ENCODE results near the gene ATP6V1C2. TPM values are rescaled to one million over a fixed set of nuclear protein-coding genes. Genes with fewer than 3 reads are reported as not detected.
A peak's percentile ranks its signal among the peaks of the same experiment; 100 is the strongest.
"Not testable (repeated sequence)": the region's sequence is repeated elsewhere in the genome, so short reads cannot be mapped to it uniquely, and the experiment has no call there.

Gene ATP6V1C2
- total RNA-seq, 1 donor from 2014 or later = 0.14 TPM

DNA sequence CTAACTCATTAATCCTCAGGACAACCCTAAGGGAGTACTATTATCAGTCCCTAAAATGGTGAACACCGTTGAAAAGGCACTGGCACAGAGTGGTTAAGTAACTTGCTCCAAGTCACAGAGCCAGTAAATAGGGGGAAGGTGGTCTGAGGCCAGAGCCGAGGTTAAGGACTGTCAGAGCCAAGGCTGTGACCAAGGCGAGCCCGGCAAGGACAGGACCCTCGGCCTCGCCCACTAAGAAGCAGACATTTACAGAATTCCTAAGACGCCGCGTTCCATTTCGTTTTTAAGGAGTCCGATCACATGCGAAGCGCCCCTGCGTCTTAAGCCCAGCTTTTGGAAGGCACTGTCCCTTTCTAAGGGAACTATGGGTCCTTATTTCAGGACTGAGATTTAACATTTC is 90.1 kb downstream of the ATP6V1C2 start:
- Mint-ChIP-seq H3K4me3 (ENCODE audit: unreplicated experiment) (peak overlapping the region; percentile 96), H3K27me3 (ENCODE audit: low read depth, unreplicated experiment) (peaks cover 2% of the 10 kb centered on the region), H3K27ac (ENCODE audit: unreplicated experiment) (peak overlapping the region; percentile 93), H3K36me3 (ENCODE audit: low read depth, unreplicated experiment) (no peaks in the 10 kb centered on the region), H3K9me3 (ENCODE audit: unreplicated experiment) (no peaks in the 10 kb centered on the region), H3K4me1 (ENCODE audit: low read depth, unreplicated experiment) (peaks cover 15% of the 10 kb centered on the region)
- DNase-seq (ENCODE audit: low read depth) (no peak), FAIRE-seq (no peak)
- Histone ChIP-seq H4K20me1 (ENCODE audit: insufficient read depth, low read length) (peaks cover 53% of the 10 kb centered on the region), H3K36me3 (ENCODE audit: insufficient read depth, low read length) (no peaks in the 10 kb centered on the region), H3K9me3 (ENCODE audit: insufficient read depth, low read depth, low read length) (no peaks in the 10 kb centered on the region), H3K27me3 (ENCODE audit: insufficient read depth, low read length) (no peaks in the 10 kb centered on the region), H3K9ac (ENCODE audit: low read length) (peak overlapping the region; percentile 92), H2AFZ (ENCODE audit: low read depth, low read length) (no peak overlapping the region), H3K4me2 (ENCODE audit: low read length) (peak overlapping the region; percentile 96), H3K79me2 (ENCODE audit: insufficient read depth, low read length) (peaks cover 60% of the 10 kb centered on the region), H3K27ac (ENCODE audit: low read depth, low read length) (peak overlapping the region; percentile 80), H3K4me1 (ENCODE audit: insufficient read depth, low read length) (peaks cover 14% of the 10 kb centered on the region), H3K4me3 (ENCODE audit: insufficient read depth, low read depth, low read length) (peak overlapping the region; percentile 80)
- TF ChIP-seq, protein P1, sequence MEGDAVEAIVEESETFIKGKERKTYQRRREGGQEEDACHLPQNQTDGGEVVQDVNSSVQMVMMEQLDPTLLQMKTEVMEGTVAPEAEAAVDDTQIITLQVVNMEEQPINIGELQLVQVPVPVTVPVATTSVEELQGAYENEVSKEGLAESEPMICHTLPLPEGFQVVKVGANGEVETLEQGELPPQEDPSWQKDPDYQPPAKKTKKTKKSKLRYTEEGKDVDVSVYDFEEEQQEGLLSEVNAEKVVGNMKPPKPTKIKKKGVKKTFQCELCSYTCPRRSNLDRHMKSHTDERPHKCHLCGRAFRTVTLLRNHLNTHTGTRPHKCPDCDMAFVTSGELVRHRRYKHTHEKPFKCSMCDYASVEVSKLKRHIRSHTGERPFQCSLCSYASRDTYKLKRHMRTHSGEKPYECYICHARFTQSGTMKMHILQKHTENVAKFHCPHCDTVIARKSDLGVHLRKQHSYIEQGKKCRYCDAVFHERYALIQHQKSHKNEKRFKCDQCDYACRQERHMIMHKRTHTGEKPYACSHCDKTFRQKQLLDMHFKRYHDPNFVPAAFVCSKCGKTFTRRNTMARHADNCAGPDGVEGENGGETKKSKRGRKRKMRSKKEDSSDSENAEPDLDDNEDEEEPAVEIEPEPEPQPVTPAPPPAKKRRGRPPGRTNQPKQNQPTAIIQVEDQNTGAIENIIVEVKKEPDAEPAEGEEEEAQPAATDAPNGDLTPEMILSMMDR (IDR thresholded peaks at IDR 0.05; ENCODE audit: insufficient read depth, low read depth, low read length) = no peak
- no peak for TF ChIP-seq EZH2 (IDR thresholded peaks at IDR 0.05; ENCODE audit: insufficient read depth, low read length)

DNA sequence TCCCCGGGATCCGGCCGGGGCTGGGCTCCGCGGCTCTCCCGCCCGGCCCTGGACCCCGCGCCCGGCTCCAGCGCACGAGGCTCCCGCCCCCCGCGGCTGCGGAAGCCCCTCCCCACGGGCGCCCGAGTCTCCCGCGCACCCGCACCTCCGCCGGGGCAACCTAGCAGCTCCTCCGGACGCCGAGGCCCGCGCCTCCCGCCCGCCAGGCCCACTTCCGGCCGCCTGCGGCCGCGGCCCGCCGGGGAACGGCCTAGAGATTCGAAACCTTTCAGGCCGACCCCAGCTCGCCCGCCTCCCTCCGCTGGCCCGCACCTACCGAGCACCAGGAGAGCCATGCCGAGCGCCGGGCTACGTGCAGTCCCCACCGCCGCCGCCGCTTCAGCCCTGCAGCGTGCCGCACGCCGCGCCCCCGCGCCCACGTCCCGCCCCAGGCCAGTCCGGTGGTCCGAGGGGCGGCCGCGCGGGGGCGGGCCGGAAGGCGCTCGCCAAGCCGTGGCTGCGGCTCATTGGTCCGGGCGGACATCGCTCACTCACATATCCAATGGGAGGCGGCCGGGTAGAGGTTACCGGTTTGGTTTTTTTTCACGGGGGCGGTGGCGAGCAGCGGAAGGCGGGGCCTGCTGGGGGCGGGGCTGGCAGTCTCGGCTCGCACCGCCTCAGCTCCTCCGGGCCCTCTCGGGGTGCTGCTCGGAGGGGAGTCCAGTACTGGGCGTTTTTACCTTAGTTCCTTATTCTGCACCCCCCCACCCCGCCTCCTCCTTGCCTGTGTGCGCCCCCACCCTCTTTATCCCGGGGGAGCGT is 91.1 kb downstream of the ATP6V1C2 start, which contains the start of gene PDIA6:
Gene PDIA6, minus strand, starts transcription at position 424 of the 801 bp plus-strand sequence. Its CDS starts 89 bp downstream, at position 335.
- Histone ChIP-seq H3K9ac (ENCODE audit: low read length) (peak within 1 kb of the TSS; percentile 92), H3K4me1 (ENCODE audit: insufficient read depth, low read length) (peaks cover 14% of the 10 kb centered on the region), H3K27me3 (ENCODE audit: insufficient read depth, low read length) (no peaks in the 10 kb centered on the region), H3K4me2 (ENCODE audit: low read length) (peak within 1 kb of the TSS; percentile 96), H4K20me1 (ENCODE audit: insufficient read depth, low read length) (peaks cover 42% of the 10 kb centered on the region), H2AFZ (ENCODE audit: low read depth, low read length) (peak within 1 kb of the TSS; percentile 96), H3K79me2 (ENCODE audit: insufficient read depth, low read length) (peaks cover 49% of the 10 kb centered on the region), H3K4me3 (ENCODE audit: insufficient read depth, low read depth, low read length) (peak within 1 kb of the TSS; percentile 80), H3K9me3 (ENCODE audit: insufficient read depth, low read depth, low read length) (no peaks in the 10 kb centered on the region), H3K27ac (ENCODE audit: low read depth, low read length) (peak within 1 kb of the TSS; percentile 80), H3K36me3 (ENCODE audit: insufficient read depth, low read length) (no peaks in the 10 kb centered on the region)
- H3K4me1 Mint-ChIP-seq (ENCODE audit: low read depth, unreplicated experiment) = peaks cover 15% of the 10 kb centered on the region
- peaks cover 8% of the 10 kb centered on the region for H3K27me3 Mint-ChIP-seq (ENCODE audit: low read depth, unreplicated experiment)
- no peak for FAIRE-seq
- peak within 1 kb of the TSS; percentile 96 for H3K4me3 Mint-ChIP-seq (ENCODE audit: unreplicated experiment)
- peak within 1 kb of the TSS; percentile 93 for H3K27ac Mint-ChIP-seq (ENCODE audit: unreplicated experiment)
- H3K36me3 Mint-ChIP-seq (ENCODE audit: low read depth, unreplicated experiment) = no peaks in the 10 kb centered on the region
- TF ChIP-seq, protein P1 (IDR thresholded peaks at IDR 0.05; ENCODE audit: insufficient read depth, low read depth, low read length) = no peak
- no peak for TF ChIP-seq EZH2 (IDR thresholded peaks at IDR 0.05; ENCODE audit: insufficient read depth, low read length)
- peak; percentile 90 for DNase-seq (ENCODE audit: low read depth)
- no peaks in the 10 kb centered on the region for H3K9me3 Mint-ChIP-seq (ENCODE audit: unreplicated experiment)

DNA sequence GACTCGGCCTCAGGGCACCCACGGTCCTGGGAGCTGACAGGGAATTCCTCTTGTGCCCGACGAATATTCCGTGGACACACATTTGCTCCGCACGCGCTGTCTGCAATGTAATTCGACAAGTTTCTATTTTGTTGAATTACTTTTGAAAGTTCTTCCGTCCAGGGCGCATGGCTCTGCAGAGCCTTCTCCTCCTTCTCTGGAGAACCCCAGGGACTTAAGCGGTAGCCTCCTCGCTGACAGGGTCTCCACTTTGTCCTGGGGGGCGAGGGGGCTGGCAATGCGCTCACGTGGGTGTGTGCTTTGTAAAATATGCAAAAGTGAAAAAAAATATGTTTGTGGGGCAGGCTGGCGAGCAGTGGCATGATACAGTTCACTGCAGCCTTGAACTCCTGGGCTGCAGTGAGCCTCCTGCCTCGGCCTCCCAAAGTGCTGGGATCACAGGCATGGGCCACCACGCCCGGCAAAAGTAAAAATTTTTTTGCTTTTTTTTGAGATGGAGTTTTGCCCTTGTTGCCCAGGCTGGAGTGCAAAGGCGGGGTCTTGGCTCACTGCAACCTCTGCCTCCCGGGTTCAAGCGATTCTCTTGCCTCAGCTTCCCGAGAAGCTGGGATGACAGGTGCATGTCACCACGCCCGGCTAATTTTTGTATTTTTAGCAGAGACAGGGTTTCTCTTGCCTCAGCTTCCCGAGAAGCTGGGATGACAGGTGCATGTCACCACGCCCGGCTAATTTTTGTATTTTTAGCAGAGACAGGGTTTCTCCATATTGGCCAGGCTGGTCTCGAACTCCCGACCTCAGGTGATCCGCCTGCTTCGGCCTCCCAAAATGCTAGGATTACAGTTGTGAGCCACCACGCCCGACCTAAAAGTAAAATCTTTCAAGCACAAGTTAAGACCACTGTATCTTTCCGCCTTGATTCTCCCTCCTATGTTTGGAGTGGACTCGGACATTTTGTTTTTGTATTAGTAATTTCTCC is 92.0 kb downstream of the ATP6V1C2 start:
- H3K36me3 Mint-ChIP-seq (ENCODE audit: low read depth, unreplicated experiment); FAIRE-seq; H3K27ac Mint-ChIP-seq (ENCODE audit: unreplicated experiment); DNase-seq (ENCODE audit: low read depth); H3K36me3 ChIP-seq (ENCODE audit: insufficient read depth, low read length); H3K27me3 Mint-ChIP-seq (ENCODE audit: low read depth, unreplicated experiment); H3K9me3 ChIP-seq (ENCODE audit: insufficient read depth, low read depth, low read length); H3K9me3 Mint-ChIP-seq (ENCODE audit: unreplicated experiment); H3K27me3 ChIP-seq (ENCODE audit: insufficient read depth, low read length): not testable (repeated sequence)
- peak overlapping the region; percentile 96 for H2AFZ ChIP-seq (ENCODE audit: low read depth, low read length)
- Mint-ChIP-seq H3K4me1 (ENCODE audit: low read depth, unreplicated experiment) (peaks cover 15% of the 10 kb centered on the region), H3K4me3 (ENCODE audit: unreplicated experiment) (peak overlapping the region; percentile 79)
- peak overlapping the region; percentile 21 for H3K27ac ChIP-seq (ENCODE audit: low read depth, low read length)
- peaks cover 33% of the 10 kb centered on the region for H4K20me1 ChIP-seq (ENCODE audit: insufficient read depth, low read length)
- peak overlapping the region; percentile 96 for H3K4me2 ChIP-seq (ENCODE audit: low read length)
- peaks cover 14% of the 10 kb centered on the region for H3K4me1 ChIP-seq (ENCODE audit: insufficient read depth, low read length)
- peaks cover 40% of the 10 kb centered on the region for H3K79me2 ChIP-seq (ENCODE audit: insufficient read depth, low read length)
- H3K4me3 ChIP-seq (ENCODE audit: insufficient read depth, low read depth, low read length) = peak overlapping the region; percentile 53
- peak overlapping the region; percentile 73 for H3K9ac ChIP-seq (ENCODE audit: low read length)
